ENCODE measurements around the gene OGN.

The OGN gene

GRCh38 chr9:92426501-92427145 is 22.2 kb upstream of the OGN start:
- Histone ChIP-seq H3K9me3 (ENCODE audit: control insufficient read depth, insufficient read depth, low read depth, low read length) (no peaks in the 10 kb centered on the region), H3K27ac (ENCODE audit: extremely low read depth, low read depth, low read length) (no peak overlapping the region), H3K4me1 (ENCODE audit: control insufficient read depth, insufficient read depth, low read length) (no peaks in the 10 kb centered on the region), H3K36me3 (ENCODE audit: control insufficient read depth in 2 of 2, insufficient read depth in 1 of 2, low read length in 2 of 2) (no peaks in the 10 kb centered on the region; a peak in 1 of 3 replicates), H3K4me3 (ENCODE audit: low read depth, low read length) (no peak overlapping the region)
- POLR2A ChIA-PET, result no interaction called here
- TF ChIP-seq PATZ1 (tag by site-specific recombination; IDR thresholded peaks at IDR 0.05) (no peak), ZNF660 (tag by site-specific recombination; IDR thresholded peaks at IDR 0.05) (no peak), ZNF571 (tag by site-specific recombination; IDR thresholded peaks at IDR 0.05) (no peak), GLI2 (tag by site-specific recombination; IDR thresholded peaks at IDR 0.05; ENCODE audit: borderline replicate concordance, low read depth) (no peak), ZSCAN16 (tag by site-specific recombination; IDR thresholded peaks at IDR 0.05) (no peak), ZIC2 (tag by site-specific recombination; IDR thresholded peaks at IDR 0.05) (no peak), ZNF362 (tag by site-specific recombination; IDR thresholded peaks at IDR 0.05) (no peak), SALL2 (tag by site-specific recombination; IDR thresholded peaks at IDR 0.05; ENCODE audit: borderline replicate concordance) (no peak), ZNF140 (tag by site-specific recombination; IDR thresholded peaks at IDR 0.05) (no peak), PRDM1 (tag by site-specific recombination; IDR thresholded peaks at IDR 0.05) (no peak), ZNF174 (tag by site-specific recombination; IDR thresholded peaks at IDR 0.05) (no peak), ZNF792 (tag by site-specific recombination; IDR thresholded peaks at IDR 0.05) (no peak), ZNF155 (tag by site-specific recombination; IDR thresholded peaks at IDR 0.05) (no peak), ZNF2 (tag by site-specific recombination; IDR thresholded peaks at IDR 0.05) (no peak), ZNF341 (tag by site-specific recombination; IDR thresholded peaks at IDR 0.05; ENCODE audit: low read depth) (no peak), ZNF112 (tag by site-specific recombination; IDR thresholded peaks at IDR 0.05) (no peak), MYNN (tag by site-specific recombination; IDR thresholded peaks at IDR 0.05; ENCODE audit: borderline replicate concordance) (no peak)
- TF ChIP-seq, protein P1, sequence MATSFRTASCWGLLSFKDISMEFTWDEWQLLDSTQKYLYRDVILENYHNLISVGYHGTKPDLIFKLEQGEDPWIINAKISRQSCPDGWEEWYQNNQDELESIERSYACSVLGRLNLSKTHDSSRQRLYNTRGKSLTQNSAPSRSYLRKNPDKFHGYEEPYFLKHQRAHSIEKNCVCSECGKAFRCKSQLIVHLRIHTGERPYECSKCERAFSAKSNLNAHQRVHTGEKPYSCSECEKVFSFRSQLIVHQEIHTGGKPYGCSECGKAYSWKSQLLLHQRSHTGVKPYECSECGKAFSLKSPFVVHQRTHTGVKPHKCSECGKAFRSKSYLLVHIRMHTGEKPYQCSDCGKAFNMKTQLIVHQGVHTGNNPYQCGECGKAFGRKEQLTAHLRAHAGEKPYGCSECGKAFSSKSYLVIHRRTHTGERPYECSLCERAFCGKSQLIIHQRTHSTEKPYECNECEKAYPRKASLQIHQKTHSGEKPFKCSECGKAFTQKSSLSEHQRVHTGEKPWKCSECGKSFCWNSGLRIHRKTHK (tag by site-specific recombination; IDR thresholded peaks at IDR 0.05), result no peak
- CTCF ChIA-PET, result no interaction called here

GRCh38 chr9:92425474-92425873 is 21.1 kb upstream of the OGN start:
- POLR2A ChIA-PET, result no interaction called here
- Histone ChIP-seq H3K9me3 (ENCODE audit: control insufficient read depth, insufficient read depth, low read depth, low read length) (no peaks in the 10 kb centered on the region), H3K4me3 (ENCODE audit: low read depth, low read length) (no peak overlapping the region), H3K36me3 (ENCODE audit: control insufficient read depth in 2 of 2, insufficient read depth in 1 of 2, low read length in 2 of 2) (no peaks in the 10 kb centered on the region; a peak in 1 of 3 replicates), H3K4me1 (ENCODE audit: control insufficient read depth, insufficient read depth, low read length) (no peaks in the 10 kb centered on the region), H3K27ac (ENCODE audit: extremely low read depth, low read depth, low read length) (no peak overlapping the region)
- CTCF ChIA-PET, result interaction anchor here (0.7 kb wide), 1 partner anchor 74 kb away, joined by 3 read pairs; no protein-coding TSS in a partner anchor
- TF ChIP-seq ZNF350 (tag by site-specific recombination; IDR thresholded peaks at IDR 0.05) (no peak), ZNF677 (tag by site-specific recombination; IDR thresholded peaks at IDR 0.05) (no peak), SP7 (tag by site-specific recombination; IDR thresholded peaks at IDR 0.05) (no peak), ZNF629 (tag by site-specific recombination; IDR thresholded peaks at IDR 0.05) (no peak), ZNF138 (tag by site-specific recombination; IDR thresholded peaks at IDR 0.05; ENCODE audit: borderline replicate concordance) (no peak), HOXA7 (CRISPR knock-in tag; IDR thresholded peaks at IDR 0.05; ENCODE audit: borderline replicate concordance) (no peak), KLF10 (tag by site-specific recombination; IDR thresholded peaks at IDR 0.05) (no peak), ZNF48 (tag by site-specific recombination; IDR thresholded peaks at IDR 0.05) (no peak), ZSCAN18 (tag by site-specific recombination; IDR thresholded peaks at IDR 0.05) (no peak), ZNF112 (tag by site-specific recombination; IDR thresholded peaks at IDR 0.05) (no peak), ZNF585B (tag by site-specific recombination; IDR thresholded peaks at IDR 0.05) (no peak)
- TF ChIP-seq, protein P1 (tag by site-specific recombination; IDR thresholded peaks at IDR 0.05), result no peak

Measured in HEK293 (cell line).